ENCODE measurements around the gene EDEM3.

The EDEM3 gene

DNA sequence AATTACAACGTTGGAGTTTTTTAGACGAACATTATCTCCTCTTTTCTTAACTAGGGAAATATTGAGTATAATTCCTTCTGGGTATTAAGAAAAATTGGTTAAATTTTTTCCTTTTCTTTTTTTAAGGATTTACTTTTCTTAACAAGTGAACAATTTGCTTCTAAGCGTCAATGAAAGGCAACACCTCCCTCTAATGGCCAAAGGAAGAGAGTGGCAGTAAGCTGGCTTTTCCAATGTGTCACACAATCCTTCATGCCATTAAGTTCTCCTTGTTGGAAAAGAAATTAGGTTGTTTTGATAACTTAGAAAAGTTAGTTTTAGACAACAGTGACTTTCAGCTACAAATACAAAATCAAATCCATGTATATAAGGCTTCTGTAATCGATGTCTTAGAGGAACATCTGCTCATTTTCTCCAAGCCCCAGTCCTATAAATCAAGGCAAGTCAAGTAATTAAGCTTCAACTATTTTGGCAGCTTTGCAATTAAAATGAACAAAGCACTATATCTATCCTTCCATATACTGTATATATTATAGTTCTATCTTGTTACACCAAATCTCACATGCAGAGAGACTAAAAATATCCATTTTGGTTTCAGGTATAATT is 62.8 kb downstream of the EDEM3 start:
- no peak overlapping the region for H4K91ac ChIP-seq (ENCODE audit: low read depth, low read length)
- peak; percentile 21 to 79 for DNase-seq
- H3K4me3 ChIP-seq (ENCODE audit: low read depth, low read length): no peak overlapping the region
- H3K79me1 ChIP-seq (ENCODE audit: low read length): no peaks in the 10 kb centered on the region
- no peak overlapping the region for H3K27ac ChIP-seq (ENCODE audit: low read depth, low read length)
- H3K9ac ChIP-seq (ENCODE audit: low read length): no peak overlapping the region
- H2BK120ac ChIP-seq (ENCODE audit: insufficient read depth, low read length, poor library complexity): no peak overlapping the region
- no peak overlapping the region for H2BK12ac ChIP-seq (ENCODE audit: low read length)
- no peak overlapping the region for H3K23ac ChIP-seq (ENCODE audit: low read length)
- H3K79me2 ChIP-seq (ENCODE audit: control insufficient read depth, insufficient read depth, low read length, poor library complexity): no peaks in the 10 kb centered on the region
- H2AK5ac ChIP-seq (ENCODE audit: low read length): no peak overlapping the region
- H3K4ac ChIP-seq (ENCODE audit: low read depth, low read length): no peak overlapping the region
- H4K12ac ChIP-seq (ENCODE audit: low read depth, low read length): no peak overlapping the region
- no peaks in the 10 kb centered on the region for H3K4me1 ChIP-seq (ENCODE audit: control insufficient read depth in 1 of 2, insufficient read depth in 2 of 2, low read length in 2 of 2)
- H3K4me2 ChIP-seq (ENCODE audit: low read length): no peak overlapping the region
- H4K8ac ChIP-seq (ENCODE audit: low read depth, low read length): no peak overlapping the region
- H3K14ac ChIP-seq (ENCODE audit: low read length): no peak overlapping the region
- no peak overlapping the region for H3K18ac ChIP-seq (ENCODE audit: low read length)
- no peak overlapping the region for H2AFZ ChIP-seq (ENCODE audit: insufficient read depth, low read length, poor library complexity)
- peaks cover 0 to 2% of the 10 kb centered on the region in 2 experiments for H3K36me3 ChIP-seq (ENCODE audit: control insufficient read depth in 1 of 2, insufficient read depth in 2 of 2, low read length in 2 of 2)
- no peaks in the 10 kb centered on the region for H3K9me3 ChIP-seq (ENCODE audit: insufficient read depth, low read depth, low read length)
- no CpG with 5 or more reads among the region's 4 CpGs for WGBS (ENCODE audit: extremely low coverage, insufficient coverage, insufficient read length)
- no peak overlapping the region for H2BK5ac ChIP-seq (ENCODE audit: low read depth, low read length, poor library complexity)
- no peaks in the 10 kb centered on the region for H3K27me3 ChIP-seq (ENCODE audit: insufficient read depth, low read length)

- Histone ChIP-seq H3K18ac (ENCODE audit: low read length) (no peak overlapping the region), H2BK12ac (ENCODE audit: low read length) (no peak overlapping the region), H3K27ac (ENCODE audit: low read depth, low read length) (no peak overlapping the region), H3K79me1 (ENCODE audit: low read length) (no peaks in the 10 kb centered on the region), H3K4me2 (ENCODE audit: low read length) (no peak overlapping the region), H3K4ac (ENCODE audit: low read depth, low read length) (no peak overlapping the region), H3K4me1 (ENCODE audit: control insufficient read depth in 1 of 2, insufficient read depth in 2 of 2, low read length in 2 of 2) (no peaks in the 10 kb centered on the region), H3K9ac (ENCODE audit: low read length) (no peak overlapping the region), H2AFZ (ENCODE audit: insufficient read depth, low read length, poor library complexity) (no peak overlapping the region), H3K4me3 (ENCODE audit: low read depth, low read length) (no peak overlapping the region), H4K91ac (ENCODE audit: low read depth, low read length) (no peak overlapping the region), H3K79me2 (ENCODE audit: control insufficient read depth, insufficient read depth, low read length, poor library complexity) (no peaks in the 10 kb centered on the region), H3K36me3 (ENCODE audit: control insufficient read depth in 1 of 2, insufficient read depth in 2 of 2, low read length in 2 of 2) (no peaks in the 10 kb centered on the region), H3K9me3 (ENCODE audit: insufficient read depth, low read depth, low read length) (peaks cover 3% of the 10 kb centered on the region), H4K12ac (ENCODE audit: low read depth, low read length) (no peak overlapping the region), H3K23ac (ENCODE audit: low read length) (no peak overlapping the region), H2BK5ac (ENCODE audit: low read depth, low read length, poor library complexity) (no peak overlapping the region), H2AK5ac (ENCODE audit: low read length) (no peak overlapping the region), H2BK120ac (ENCODE audit: insufficient read depth, low read length, poor library complexity) (no peak overlapping the region), H3K14ac (ENCODE audit: low read length) (no peak overlapping the region), H3K27me3 (ENCODE audit: insufficient read depth, low read length) (no peaks in the 10 kb centered on the region), H4K8ac (ENCODE audit: low read depth, low read length) (no peak overlapping the region)
- DNase-seq: no peak
- WGBS (ENCODE audit: extremely low coverage, insufficient coverage, insufficient read length): no CpG with 5 or more reads among the region's 3 CpGs
These were observed 68.1 kb downstream of the EDEM3 start for GRCh38 chr1:184686540-184686939.

GRCh38 chr1:184685116-184685515 is 69.5 kb downstream of the EDEM3 start:
- no peak overlapping the region for H2BK120ac ChIP-seq (ENCODE audit: insufficient read depth, low read length, poor library complexity)
- H3K4me2 ChIP-seq (ENCODE audit: low read length): no peak overlapping the region
- no CpG with 5 or more reads among the region's 7 CpGs for WGBS (ENCODE audit: extremely low coverage, insufficient coverage, insufficient read length)
- no peak overlapping the region for H3K4ac ChIP-seq (ENCODE audit: low read depth, low read length)
- H3K9me3 ChIP-seq (ENCODE audit: insufficient read depth, low read depth, low read length): peaks cover 3% of the 10 kb centered on the region
- no peak overlapping the region for H3K4me3 ChIP-seq (ENCODE audit: low read depth, low read length)
- no peak overlapping the region for H3K27ac ChIP-seq (ENCODE audit: low read depth, low read length)
- no peak overlapping the region for H4K12ac ChIP-seq (ENCODE audit: low read depth, low read length)
- no peak overlapping the region for H2BK5ac ChIP-seq (ENCODE audit: low read depth, low read length, poor library complexity)
- H4K8ac ChIP-seq (ENCODE audit: low read depth, low read length): no peak overlapping the region
- H2AFZ ChIP-seq (ENCODE audit: insufficient read depth, low read length, poor library complexity): no peak overlapping the region
- H3K23ac ChIP-seq (ENCODE audit: low read length): no peak overlapping the region
- no peak overlapping the region for H3K14ac ChIP-seq (ENCODE audit: low read length)
- no peak for DNase-seq
- no peak overlapping the region for H3K9ac ChIP-seq (ENCODE audit: low read length)
- H3K18ac ChIP-seq (ENCODE audit: low read length): no peak overlapping the region
- H3K27me3 ChIP-seq (ENCODE audit: insufficient read depth, low read length): no peaks in the 10 kb centered on the region
- no peaks in the 10 kb centered on the region for H3K79me2 ChIP-seq (ENCODE audit: control insufficient read depth, insufficient read depth, low read length, poor library complexity)
- peak overlapping the region; percentile 10 for H2BK12ac ChIP-seq (ENCODE audit: low read length)
- no peaks in the 10 kb centered on the region for H3K4me1 ChIP-seq (ENCODE audit: control insufficient read depth in 1 of 2, insufficient read depth in 2 of 2, low read length in 2 of 2)
- no peak overlapping the region for H4K91ac ChIP-seq (ENCODE audit: low read depth, low read length)
- H3K36me3 ChIP-seq (ENCODE audit: control insufficient read depth in 1 of 2, insufficient read depth in 2 of 2, low read length in 2 of 2): no peaks in the 10 kb centered on the region
- no peak overlapping the region for H2AK5ac ChIP-seq (ENCODE audit: low read length)
- H3K79me1 ChIP-seq (ENCODE audit: low read length): no peaks in the 10 kb centered on the region

- Histone ChIP-seq H3K36me3 (ENCODE audit: control insufficient read depth in 1 of 2, insufficient read depth in 2 of 2, low read length in 2 of 2) (no peaks in the 10 kb centered on the region), H2BK12ac (ENCODE audit: low read length) (peak overlapping the region; percentile 2), H3K79me2 (ENCODE audit: control insufficient read depth, insufficient read depth, low read length, poor library complexity) (no peaks in the 10 kb centered on the region), H4K91ac (ENCODE audit: low read depth, low read length) (no peak overlapping the region), H4K12ac (ENCODE audit: low read depth, low read length) (no peak overlapping the region), H3K27ac (ENCODE audit: low read depth, low read length) (no peak overlapping the region), H3K4me3 (ENCODE audit: low read depth, low read length) (no peak overlapping the region), H3K23ac (ENCODE audit: low read length) (no peak overlapping the region), H3K79me1 (ENCODE audit: low read length) (no peaks in the 10 kb centered on the region), H3K4me1 (ENCODE audit: control insufficient read depth in 1 of 2, insufficient read depth in 2 of 2, low read length in 2 of 2) (no peaks in the 10 kb centered on the region), H3K4me2 (ENCODE audit: low read length) (no peak overlapping the region), H3K4ac (ENCODE audit: low read depth, low read length) (no peak overlapping the region), H3K14ac (ENCODE audit: low read length) (no peak overlapping the region), H2BK5ac (ENCODE audit: low read depth, low read length, poor library complexity) (no peak overlapping the region), H3K18ac (ENCODE audit: low read length) (no peak overlapping the region), H3K9me3 (ENCODE audit: insufficient read depth, low read depth, low read length) (peaks cover 3% of the 10 kb centered on the region), H2BK120ac (ENCODE audit: insufficient read depth, low read length, poor library complexity) (no peak overlapping the region), H2AFZ (ENCODE audit: insufficient read depth, low read length, poor library complexity) (no peak overlapping the region), H2AK5ac (ENCODE audit: low read length) (no peak overlapping the region), H3K9ac (ENCODE audit: low read length) (no peak overlapping the region), H4K8ac (ENCODE audit: low read depth, low read length) (no peak overlapping the region), H3K27me3 (ENCODE audit: insufficient read depth, low read length) (no peaks in the 10 kb centered on the region)
- no peak for DNase-seq
- WGBS (ENCODE audit: extremely low coverage, insufficient coverage, insufficient read length): no CpG with 5 or more reads among the region's 11 CpGs
These were observed 70.2 kb downstream of the EDEM3 start for GRCh38 chr1:184684285-184685074.
